T-helper 2 cell treated with Interferon-gamma antibody and Interleukin-4, amounts not matched to agents 5 μg/mL and 100 μg/mL, for 36 hours (primary cell): ENCODE data around the gene EPHB6.
A peak's percentile ranks its signal among the peaks of the same experiment; 100 is the strongest.

Experiments used
- DNase-seq: peaks from one replicate; pipeline ENCODE4 v3.0.0; 2021; ENCODE audit warnings: low spot score
- H3K27ac Mint-ChIP-seq: one replicate; pipeline ENCODE4 v1.8.0; 2021; ENCODE audit warnings: mild to moderate bottlenecking, mixed read lengths
- H3K27me3 Mint-ChIP-seq: one replicate; pipeline ENCODE4 v1.8.0; 2021; ENCODE audit warnings: low read depth, mixed read lengths
- H3K36me3 Mint-ChIP-seq: one replicate; pipeline ENCODE4 v1.8.0; 2021; ENCODE audit warnings: low read depth, mixed read lengths
- H3K4me1 Mint-ChIP-seq: one replicate; pipeline ENCODE4 v1.8.0; 2021; ENCODE audit warnings: low read depth, mixed read lengths
- H3K4me3 Mint-ChIP-seq: one replicate; pipeline ENCODE4 v1.8.0; 2022; ENCODE audit warnings: mild to moderate bottlenecking, moderate library complexity, mixed read lengths
- H3K9me3 Mint-ChIP-seq: one replicate; pipeline ENCODE4 v1.8.0; 2021; ENCODE audit warnings: mixed read lengths

EPHB6 gene

DNA sequence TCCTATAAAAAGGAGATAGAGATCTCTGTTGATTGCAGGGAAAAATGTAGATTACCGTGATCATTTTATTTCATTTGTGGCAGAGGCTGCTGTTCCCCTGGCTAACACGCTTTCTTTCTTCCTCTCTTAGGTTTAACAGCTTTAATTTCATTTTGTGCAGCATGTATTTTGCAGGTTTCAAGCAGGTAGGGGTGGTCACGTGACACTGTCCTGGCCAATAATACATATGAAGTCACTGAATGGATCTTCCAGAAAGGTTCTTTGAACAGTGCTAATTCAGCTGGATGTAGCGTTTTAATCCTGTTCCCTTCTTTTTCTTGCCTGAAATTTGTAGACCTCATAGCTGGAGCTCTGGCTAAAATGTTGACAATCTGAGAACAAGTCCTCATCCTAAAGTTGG is 3.6 kb upstream of the EPHB6 start:
- Mint-ChIP-seq H3K4me3 (no peak overlapping the region), H3K9me3 (no peaks in the 10 kb centered on the region), H3K27me3 (peaks cover 43% of the 10 kb centered on the region), H3K36me3 (no peaks in the 10 kb centered on the region), H3K4me1 (peaks cover 11% of the 10 kb centered on the region), H3K27ac (no peak overlapping the region)
- no peak for DNase-seq

- Mint-ChIP-seq H3K4me3 (no peak overlapping the region), H3K27me3 (peaks cover 45% of the 10 kb centered on the region), H3K4me1 (peaks cover 11% of the 10 kb centered on the region), H3K9me3 (no peaks in the 10 kb centered on the region), H3K36me3 (no peaks in the 10 kb centered on the region), H3K27ac (no peak overlapping the region)
- no peak for DNase-seq
Observed at GRCh38 chr7:142851919-142852318, 3.0 kb upstream of the EPHB6 start.

- DNase-seq = peak; percentile 61
- Mint-ChIP-seq H3K4me3 (peak overlapping the region; percentile 97), H3K9me3 (no peaks in the 10 kb centered on the region), H3K4me1 (peaks cover 11% of the 10 kb centered on the region), H3K27ac (peak overlapping the region; percentile 71), H3K36me3 (no peaks in the 10 kb centered on the region), H3K27me3 (peaks cover 34% of the 10 kb centered on the region)
Observed at GRCh38 chr7:142853739-142854371, 1.0 kb upstream of the EPHB6 start.

DNA sequence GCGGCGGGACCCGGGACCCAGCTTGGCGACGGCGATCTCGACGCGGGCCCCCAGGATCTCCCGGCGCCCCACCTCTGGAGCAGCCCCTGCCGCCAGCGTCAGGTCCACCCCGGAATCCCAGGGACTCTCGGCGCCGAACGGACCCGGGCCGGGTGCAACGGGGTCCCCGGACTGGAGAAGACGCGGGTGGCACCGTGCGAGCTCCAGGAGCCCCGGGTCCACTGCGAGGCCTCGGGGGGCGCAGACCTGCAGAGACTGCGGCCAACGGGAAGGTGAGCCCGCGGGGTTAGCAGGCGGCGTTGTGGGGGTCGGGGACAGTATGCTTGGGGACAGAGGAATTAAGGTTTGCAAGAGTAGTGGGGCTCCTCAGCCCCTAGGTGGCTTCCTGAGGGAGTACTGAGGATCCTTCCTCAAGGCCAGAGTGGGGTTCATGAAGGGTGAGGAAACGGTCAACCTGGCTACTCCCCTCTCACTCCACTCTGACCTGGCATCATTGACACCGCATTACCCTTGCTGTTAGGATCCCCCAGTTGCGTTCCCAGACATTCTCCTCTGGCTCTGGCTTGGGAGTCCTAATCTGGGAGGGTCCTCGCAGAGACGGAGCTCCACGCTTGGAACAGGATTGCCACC is 353 bp downstream of the EPHB6 start:
- Mint-ChIP-seq H3K9me3 (no peaks in the 10 kb centered on the region), H3K27me3 (peaks cover 32% of the 10 kb centered on the region), H3K27ac (no peak overlapping the region), H3K4me1 (peaks cover 11% of the 10 kb centered on the region), H3K4me3 (peak overlapping the region; percentile 65), H3K36me3 (no peaks in the 10 kb centered on the region)
- no peak for DNase-seq

- peaks cover 31% of the 10 kb centered on the region for H3K27me3 Mint-ChIP-seq
- H3K4me3 Mint-ChIP-seq = peak overlapping the region; percentile 65
- peaks cover 8% of the 10 kb centered on the region for H3K4me1 Mint-ChIP-seq
- H3K27ac Mint-ChIP-seq = no peak overlapping the region
- no peak for DNase-seq
- no peaks in the 10 kb centered on the region for H3K36me3 Mint-ChIP-seq
- no peaks in the 10 kb centered on the region for H3K9me3 Mint-ChIP-seq
Observed at GRCh38 chr7:142855756-142856564, 1.1 kb downstream of the EPHB6 start.

DNA sequence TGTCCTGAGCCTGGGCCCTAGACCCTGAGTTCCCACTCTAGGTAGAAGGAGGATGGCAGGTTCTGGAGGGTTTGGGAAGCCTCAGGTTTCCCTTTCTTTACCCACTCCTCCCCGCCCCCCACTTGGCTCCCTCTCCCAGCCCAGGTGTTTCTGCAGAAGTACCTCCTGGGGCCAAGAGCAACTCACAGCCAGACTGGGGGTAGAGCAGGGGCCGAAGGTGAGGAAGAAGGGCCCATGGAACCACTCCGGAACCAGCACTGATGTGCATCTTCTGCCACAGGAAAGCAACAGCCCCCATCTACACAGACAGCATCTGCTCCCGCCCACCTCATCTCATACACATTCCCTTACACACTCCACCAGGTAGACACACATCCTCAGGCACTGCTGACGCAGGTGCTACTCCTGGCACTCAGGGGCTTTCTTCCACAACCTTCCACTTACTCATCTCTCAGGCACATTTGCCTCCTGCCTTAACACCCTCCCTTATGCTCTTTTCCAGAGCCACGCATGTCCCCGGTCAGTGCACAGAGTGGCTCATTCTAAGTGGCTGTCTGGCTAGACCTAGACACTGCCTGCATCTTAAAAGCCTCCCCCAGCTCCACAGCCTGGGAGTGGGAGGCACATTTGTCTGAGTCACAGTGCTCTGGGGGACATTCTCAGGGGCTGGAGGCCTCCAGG is 1.8 kb downstream of the EPHB6 start:
- H3K27me3 Mint-ChIP-seq = peaks cover 25% of the 10 kb centered on the region
- no peak for DNase-seq
- no peak overlapping the region for H3K27ac Mint-ChIP-seq
- peaks cover 8% of the 10 kb centered on the region for H3K4me1 Mint-ChIP-seq
- H3K9me3 Mint-ChIP-seq = no peaks in the 10 kb centered on the region
- H3K4me3 Mint-ChIP-seq = peak overlapping the region; percentile 3
- no peaks in the 10 kb centered on the region for H3K36me3 Mint-ChIP-seq

GRCh38 chr7:142857625-142858024 is 2.7 kb downstream of the EPHB6 start:
- H3K27ac Mint-ChIP-seq = no peak overlapping the region
- no peak overlapping the region for H3K4me3 Mint-ChIP-seq
- H3K4me1 Mint-ChIP-seq = peaks cover 8% of the 10 kb centered on the region
- DNase-seq = no peak
- no peaks in the 10 kb centered on the region for H3K36me3 Mint-ChIP-seq
- H3K9me3 Mint-ChIP-seq = no peaks in the 10 kb centered on the region
- H3K27me3 Mint-ChIP-seq = peaks cover 22% of the 10 kb centered on the region

GRCh38 chr7:142859411-142859810 is 4.5 kb downstream of the EPHB6 start:
- H3K4me3 Mint-ChIP-seq = no peak overlapping the region
- no peak overlapping the region for H3K27ac Mint-ChIP-seq
- H3K36me3 Mint-ChIP-seq = no peaks in the 10 kb centered on the region
- H3K4me1 Mint-ChIP-seq = peaks cover 4% of the 10 kb centered on the region
- H3K9me3 Mint-ChIP-seq = no peaks in the 10 kb centered on the region
- H3K27me3 Mint-ChIP-seq = peaks cover 17% of the 10 kb centered on the region
- no peak for DNase-seq

DNA sequence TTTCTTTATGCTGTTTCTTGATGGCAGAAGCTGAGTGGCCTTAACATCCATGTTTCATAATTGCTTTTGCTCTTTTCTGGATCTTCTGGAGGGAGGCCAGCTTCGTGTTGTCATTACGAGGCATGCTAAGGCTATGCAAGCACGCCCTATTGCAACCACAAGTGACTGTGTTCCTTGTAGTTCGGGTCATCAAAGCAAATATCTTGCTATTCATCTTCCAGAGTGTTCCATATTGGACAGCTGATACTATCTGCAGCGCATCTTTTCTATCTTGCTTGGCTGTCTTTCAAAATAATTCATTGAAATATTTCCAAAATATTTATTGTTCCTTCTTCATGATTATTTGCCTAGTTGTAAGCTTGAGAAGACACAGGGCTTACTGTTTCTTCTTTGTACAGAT is 5.0 kb downstream of the EPHB6 start:
- Mint-ChIP-seq H3K4me1 (peaks cover 4% of the 10 kb centered on the region), H3K27me3 (peaks cover 17% of the 10 kb centered on the region), H3K9me3 (no peaks in the 10 kb centered on the region), H3K36me3 (no peaks in the 10 kb centered on the region), H3K4me3 (no peak overlapping the region), H3K27ac (no peak overlapping the region)
- DNase-seq = no peak

DNA sequence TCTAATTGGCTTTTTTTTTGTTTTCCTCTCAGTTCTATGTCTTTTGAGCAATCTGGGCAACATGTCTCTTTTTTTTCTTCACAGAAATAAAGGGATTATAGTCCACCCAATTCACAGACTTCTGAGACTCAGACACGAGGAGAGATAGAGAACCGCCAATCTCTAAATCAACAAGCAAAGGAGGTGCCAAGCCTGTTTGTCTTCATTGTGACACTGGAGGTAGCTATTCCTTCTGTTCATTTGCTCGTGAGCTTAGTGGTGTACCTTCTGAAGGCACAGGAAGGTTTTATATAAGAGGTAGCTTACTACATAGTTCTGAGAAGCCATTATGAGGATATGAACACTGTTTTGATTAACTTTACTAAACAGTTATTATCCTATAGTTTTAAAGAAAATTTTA is 6.1 kb downstream of the EPHB6 start:
- no peak for DNase-seq
- Mint-ChIP-seq H3K27ac (no peak overlapping the region), H3K36me3 (no peaks in the 10 kb centered on the region), H3K4me1 (peaks cover under 1% of the 10 kb centered on the region), H3K9me3 (no peaks in the 10 kb centered on the region), H3K4me3 (no peak overlapping the region), H3K27me3 (peaks cover 14% of the 10 kb centered on the region)

GRCh38 chr7:142862351-142862750 is 7.5 kb downstream of the EPHB6 start:
- H3K36me3 Mint-ChIP-seq = no peaks in the 10 kb centered on the region
- DNase-seq = no peak

DNA sequence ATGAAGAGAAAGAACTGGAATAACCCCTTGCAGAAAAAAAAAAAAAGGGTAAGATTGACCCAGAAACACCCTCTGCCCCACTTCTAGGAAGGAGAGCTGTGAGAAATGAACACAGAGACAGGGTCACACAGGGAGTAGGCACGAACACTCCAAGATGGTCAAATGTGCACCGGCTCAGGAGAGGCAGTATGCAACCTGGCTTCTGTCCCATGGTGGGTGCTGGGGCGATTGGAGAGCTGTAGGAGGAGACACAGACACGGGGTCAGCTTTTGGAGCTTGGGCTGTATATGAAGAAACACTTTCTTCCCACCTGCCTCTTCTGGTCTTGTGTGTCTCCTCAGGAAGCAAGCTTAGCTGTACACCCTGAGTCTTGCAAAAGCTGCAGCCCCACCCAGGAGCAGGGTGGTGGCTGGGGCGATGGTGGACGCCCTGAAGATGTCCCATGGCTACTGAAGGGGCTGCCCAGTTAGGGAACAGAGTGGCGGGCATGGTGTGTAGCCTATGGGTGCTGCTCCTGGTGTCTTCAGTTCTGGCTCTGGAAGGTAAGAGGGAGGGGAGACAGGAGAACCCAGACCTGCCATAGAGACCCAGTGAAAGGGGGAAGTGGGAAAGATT is 8.0 kb downstream of the EPHB6 start:
- Mint-ChIP-seq H3K36me3 (no peaks in the 10 kb centered on the region), H3K27ac (no peak overlapping the region), H3K4me3 (no peak overlapping the region), H3K4me1 (no peaks in the 10 kb centered on the region), H3K9me3 (no peaks in the 10 kb centered on the region), H3K27me3 (peaks cover 8% of the 10 kb centered on the region)
- no peak for DNase-seq

More at GRCh38 chr7:142862351-142862750, 7.5 kb downstream of the EPHB6 start:
- Mint-ChIP-seq H3K4me3 (no peak overlapping the region), H3K9me3 (no peaks in the 10 kb centered on the region), H3K4me1 (no peaks in the 10 kb centered on the region), H3K27ac (no peak overlapping the region), H3K27me3 (peaks cover 8% of the 10 kb centered on the region)

- H3K27me3 Mint-ChIP-seq = peaks cover 8% of the 10 kb centered on the region
- no peak for DNase-seq
- H3K4me3 Mint-ChIP-seq = no peak overlapping the region
- H3K9me3 Mint-ChIP-seq = no peaks in the 10 kb centered on the region
- no peaks in the 10 kb centered on the region for H3K36me3 Mint-ChIP-seq
- no peaks in the 10 kb centered on the region for H3K4me1 Mint-ChIP-seq
- H3K27ac Mint-ChIP-seq = no peak overlapping the region
Observed at GRCh38 chr7:142863891-142864685, 9.2 kb downstream of the EPHB6 start.
